Measurements from ENCODE around the gene POU2F1. TPM values are rescaled to one million over a fixed set of nuclear protein-coding genes. Genes with fewer than 3 reads are reported as not detected.

The POU2F1 gene
- total RNA-seq, 1 experiment from 2014 or later: 24.5 TPM

GRCh38 chr1:167305706-167306277 is 85.1 kb downstream of the POU2F1 start:
- H3K79me2 ChIP-seq (ENCODE audit: insufficient read depth, low read length): peaks cover 41% of the 10 kb centered on the region
- no peak for TF ChIP-seq ATF3 (IDR thresholded peaks at IDR 0.05)
- H4K20me1 ChIP-seq (ENCODE audit: insufficient read depth): no peaks in the 10 kb centered on the region
- BruUV-seq (replicated peaks): no TSS peak
- intact Hi-C loops (cut with micrococcal nuclease): no loop called here
- ChIA-PET RAD21 (ENCODE audit: low non-redundant PET in 1 of 2, low total read pairs in 2 of 2, uncharacterized antibody in 2 of 2, unreplicated experiment in 2 of 2) (no interaction called here), POLR2A (interaction anchor here (0.6 kb wide), 1 partner anchor 241 kb away, joined by 3 read pairs; no protein-coding TSS in a partner anchor), CTCF (no interaction called here)
- no peak overlapping the region for H3K4me3 ChIP-seq (replicated peaks in 1 of 2; ENCODE audit: low read depth in 1 of 2, low read length in 2 of 2)
- no peak overlapping the region for H3K27ac ChIP-seq (ENCODE audit: low read depth, low read length)
- H3K36me3 ChIP-seq (ENCODE audit: control insufficient read depth in 1 of 2, insufficient read depth in 2 of 2, low read length in 2 of 2): no peaks in the 10 kb centered on the region
- no peaks in the 10 kb centered on the region for H3K9me3 ChIP-seq (ENCODE audit: control insufficient read depth in 1 of 2, insufficient read depth in 1 of 2, low read depth in 1 of 2, low read length in 2 of 2)
- no peak for DNase-seq (ENCODE audit: low read depth, low spot score)
- H3K4me1 ChIP-seq (ENCODE audit: control insufficient read depth in 1 of 2, insufficient read depth in 2 of 2, low read length in 2 of 2): peaks cover 0 to 6% of the 10 kb centered on the region in 2 experiments; a peak in 1 of 4 replicates
- ATAC-seq: no peak
- no peak overlapping the region for H3K4me2 ChIP-seq (ENCODE audit: low read length)
- no peaks in the 10 kb centered on the region for H3K9me2 ChIP-seq (ENCODE audit: insufficient read depth)
- no peaks in the 10 kb centered on the region for H3K27me3 ChIP-seq (ENCODE audit: insufficient read depth, low read length)
- no peak overlapping the region for H3K9ac ChIP-seq (ENCODE audit: low read length)
- H2AFZ ChIP-seq (ENCODE audit: low read depth, low read length, poor library complexity, severe bottlenecking): no peak overlapping the region

GRCh38 chr1:167310732-167311131 is 90.0 kb downstream of the POU2F1 start:
- H3K4me2 ChIP-seq (ENCODE audit: low read length): no peak overlapping the region
- H3K9me2 ChIP-seq (ENCODE audit: insufficient read depth): no peaks in the 10 kb centered on the region
- no peak overlapping the region for H3K9ac ChIP-seq (ENCODE audit: low read length)
- CTCF ChIA-PET: no interaction called here
- no peak overlapping the region for H3K27ac ChIP-seq (ENCODE audit: low read depth, low read length)
- BruUV-seq (replicated peaks): no TSS peak
- no peaks in the 10 kb centered on the region for H3K9me3 ChIP-seq (ENCODE audit: control insufficient read depth in 1 of 2, insufficient read depth in 1 of 2, low read depth in 1 of 2, low read length in 2 of 2)
- H3K4me1 ChIP-seq (ENCODE audit: control insufficient read depth in 1 of 2, insufficient read depth in 2 of 2, low read length in 2 of 2): 0 out of 4 replicates have a peak, but pooled peaks cover 0 to under 1% of the 10 kb centered on the region in 2 experiments
- H3K36me3 ChIP-seq (ENCODE audit: control insufficient read depth in 1 of 2, insufficient read depth in 2 of 2, low read length in 2 of 2): no peaks in the 10 kb centered on the region
- intact Hi-C loops (cut with micrococcal nuclease): no loop called here
- POLR2A ChIA-PET: no interaction called here
- DNase-seq (ENCODE audit: low read depth, low spot score): no peak
- H3K4me3 ChIP-seq (replicated peaks in 1 of 2; ENCODE audit: low read depth in 1 of 2, low read length in 2 of 2): no peak overlapping the region
- RAD21 ChIA-PET (ENCODE audit: low non-redundant PET in 1 of 2, low total read pairs in 2 of 2, uncharacterized antibody in 2 of 2, unreplicated experiment in 2 of 2): no interaction called here
- H4K20me1 ChIP-seq (ENCODE audit: insufficient read depth): no peaks in the 10 kb centered on the region
- no peaks in the 10 kb centered on the region for H3K27me3 ChIP-seq (ENCODE audit: insufficient read depth, low read length)
- H2AFZ ChIP-seq (ENCODE audit: low read depth, low read length, poor library complexity, severe bottlenecking): no peak overlapping the region
- H3K79me2 ChIP-seq (ENCODE audit: insufficient read depth, low read length): peaks cover 14% of the 10 kb centered on the region
- TF ChIP-seq YY1 (IDR thresholded peaks at IDR 0.05; ENCODE audit: extremely low read depth, insufficient replicate concordance, low read depth, low read length) (no peak), CTCF (IDR thresholded peaks at IDR 0.05 in 2 of 3, conservative IDR thresholded peaks at IDR 0.05 in 1 of 3; ENCODE audit: borderline replicate concordance in 1 of 3, insufficient read depth in 1 of 3, low read depth in 2 of 3, low read length in 2 of 3) (no peak), ZFX (IDR thresholded peaks at IDR 0.05) (no peak), CBX3 (IDR thresholded peaks at IDR 0.05; ENCODE audit: low read depth) (no peak), MAX (IDR thresholded peaks at IDR 0.05) (no peak), SP1 (IDR thresholded peaks at IDR 0.05; ENCODE audit: low read depth) (no peak), CEBPB (IDR thresholded peaks at IDR 0.05; ENCODE audit: low read depth) (no peak), ZNF274 (IDR thresholded peaks at IDR 0.05; ENCODE audit: low read depth, low read length) (no peak), RAD21 (IDR thresholded peaks at IDR 0.05; ENCODE audit: low read depth) (no peak), FOSL1 (IDR thresholded peaks at IDR 0.05; ENCODE audit: low read depth) (no peak), ATF3 (IDR thresholded peaks at IDR 0.05) (no peak), EZH2phosphoT487 (IDR thresholded peaks at IDR 0.05; ENCODE audit: borderline replicate concordance) (no peak)
- no peak for ATAC-seq

Data from HCT116 (cell line).